HepG2 (cell line): ENCODE measurements around the gene SPATA25. TPM values are rescaled to one million over a fixed set of nuclear protein-coding genes. Genes with fewer than 3 reads are reported as not detected.

Experiments
- ATAC-seq: fragments of 200-7000 bp; cut with Tn5 transposase; 3 replicates; pipeline ENCODE4 v1.9.1; 2020; ENCODE audit warnings: mild to moderate bottlenecking, moderate library complexity
- BruUV-seq: library from RNA; stranded (reverse); fragments of 400-500 nt; replicated peaks from 2 replicates; lab custom pipeline; 2021; lab: Mats Ljungman, UMichigan
- CTCF ChIA-PET: fragments of 300-600 bp; formaldehyde crosslinking; extraction: SDS; loops from one replicate; lab custom pipeline; 2021; ENCODE audit warnings: low total read pairs, inconsistent platforms, low intra/inter-chr PET ratio; lab: Yijun Ruan, JAX
- POLR2A ChIA-PET: fragments of 350-600 bp; sonication (Branson Sonifier 250); formaldehyde crosslinking; loops from one replicate; lab custom pipeline; 2020; ENCODE audit warnings: antibody characterized with exemption, inconsistent platforms; lab: Yijun Ruan, JAX
- DNase-seq: peaks from one replicate; pipeline ENCODE4 v3.0.0-alpha.2; 2015; ENCODE audit warnings: low spot score
- FAIRE-seq: peaks from 3 replicates; lab custom pipeline; 2011; peaks lifted over from hg19 to GRCh38; lab: Jason Lieb, UNC
- H2AFZ ChIP-seq: one replicate; pipeline ENCODE4 v1.6.1; 2011; ENCODE audit warnings: low read length, inconsistent platforms
- H3K27ac ChIP-seq: fragments of 300-600 bp; 3 replicates; pipeline ENCODE4 v1.8.0; 2011; ENCODE audit warnings: mixed run types, mild to moderate bottlenecking, mixed read lengths, low read length, inconsistent platforms; ENCODE audit not compliant: insufficient read depth; ENCODE audit errors: extremely low read length
- H3K27me3 ChIP-seq, 2 experiments: fragments of 200-600 bp in 1 of 2; 2 replicates in 1 of 2; 3 replicates in 1 of 2; pipeline versions ENCODE4 v1.6.0 to v1.8.0; 2011; ENCODE audit warnings: low read length in 2 of 2, mild to moderate bottlenecking in 2 of 2, moderate library complexity in 2 of 2, inconsistent platforms in 1 of 2; ENCODE audit not compliant: insufficient read depth in 2 of 2, control insufficient read depth in 1 of 2
- H3K36me3 ChIP-seq, 2 experiments: fragments of 200-600 bp in 1 of 2; replicated peaks in 1 of 2; 2 replicates in 1 of 2; 3 replicates in 1 of 2; pipeline versions ENCODE4 v1.5.1 to v1.8.0; 2011; ENCODE audit warnings: low read length in 2 of 2, inconsistent platforms in 1 of 2; ENCODE audit not compliant: insufficient read depth in 2 of 2, control insufficient read depth in 1 of 2
- H3K4me1 ChIP-seq: 2 replicates; pipeline ENCODE4 v1.5.1; 2012; ENCODE audit warnings: low read length, inconsistent platforms; ENCODE audit not compliant: insufficient read depth
- H3K4me2 ChIP-seq: 2 replicates; pipeline ENCODE4 v1.6.0; 2011; ENCODE audit warnings: low read depth, low read length, inconsistent platforms
- H3K4me3 ChIP-seq, 3 experiments: fragments of 200-600 bp in 1 of 3; sonication (generic), shearing (Covaris generic) in 1 of 3; replicated peaks in 1 of 3; 2 replicates each; pipeline ENCODE4 v1.5.1; 2011 to 2016; ENCODE audit warnings: low read length in 3 of 3, inconsistent platforms in 2 of 3, low read depth in 2 of 3, mild to moderate bottlenecking in 2 of 3, control low read depth in 1 of 3, mixed read lengths in 1 of 3; ENCODE audit not compliant: insufficient read depth in 1 of 3
- H3K79me2 ChIP-seq: one replicate; pipeline ENCODE4 v1.6.1; 2011; ENCODE audit warnings: low read length, inconsistent platforms; ENCODE audit not compliant: insufficient read depth
- H3K9ac ChIP-seq: 2 replicates; pipeline ENCODE4 v1.6.0; 2011; ENCODE audit warnings: mild to moderate bottlenecking, low read depth, low read length, inconsistent platforms; ENCODE audit not compliant: insufficient read depth
- H3K9me3 ChIP-seq: 2 replicates; pipeline ENCODE4 v1.5.1; 2012; ENCODE audit warnings: mild to moderate bottlenecking, low read length
- H4K20me1 ChIP-seq: 2 replicates; pipeline ENCODE4 v1.6.0; 2011; ENCODE audit warnings: inconsistent platforms, mild to moderate bottlenecking, low read length, moderate library complexity; ENCODE audit not compliant: insufficient read depth
- ARHGAP35 ChIP-seq: sonication (generic); formaldehyde crosslinking; IDR thresholded peaks from 2 replicates; pipeline ENCODE4 v1.9.0; 2022; ENCODE audit warnings: mild to moderate bottlenecking, inconsistent platforms, moderate library complexity, missing genetic modification reagents, borderline replicate concordance
- DMAP1 ChIP-seq: IDR thresholded peaks from 2 replicates; pipeline ENCODE4 v1.6.1; 2016
- DNMT3B ChIP-seq: conservative IDR thresholded peaks from 2 replicates; pipeline ENCODE4 v1.6.1; 2016; ENCODE audit warnings: missing biosample characterization, control low read depth
- EEA1 ChIP-seq: sonication (generic); formaldehyde crosslinking; IDR thresholded peaks from 2 replicates; pipeline ENCODE4 v1.5.1; 2020; ENCODE audit warnings: mild to moderate bottlenecking, missing genetic modification reagents, borderline replicate concordance
- ETS1 ChIP-seq: sonication (generic); formaldehyde crosslinking; IDR thresholded peaks from 2 replicates; pipeline ENCODE4 v1.4.0; 2020; ENCODE audit warnings: missing genetic modification reagents
- ETV5 ChIP-seq: IDR thresholded peaks from 2 replicates; pipeline ENCODE4 v1.6.1; 2018; ENCODE audit warnings: missing biosample characterization, missing genetic modification reagents, inconsistent platforms, borderline replicate concordance
- FOXK2 ChIP-seq: fragments of 450-650 bp; IDR thresholded peaks from 2 replicates; pipeline ENCODE4 v1.6.1; 2016
- KDM6A ChIP-seq: IDR thresholded peaks from 2 replicates; pipeline ENCODE4 v1.6.1; 2016; ENCODE audit warnings: low read depth
- KLF6 ChIP-seq: IDR thresholded peaks from 2 replicates; pipeline ENCODE4 v1.8.0; 2016; ENCODE audit warnings: missing biosample characterization, missing genetic modification reagents
- MLX ChIP-seq: IDR thresholded peaks from 2 replicates; pipeline ENCODE4 v1.6.1; 2016
- MXD4 ChIP-seq: IDR thresholded peaks from 2 replicates; pipeline ENCODE4 v1.6.1; 2016; ENCODE audit warnings: mild to moderate bottlenecking, missing biosample characterization, missing genetic modification reagents
- NCOA2 ChIP-seq: sonication (generic); formaldehyde crosslinking; IDR thresholded peaks from 2 replicates; pipeline ENCODE4 v1.8.0; 2022; ENCODE audit warnings: inconsistent platforms
- NR3C1 ChIP-seq: sonication (generic); formaldehyde crosslinking; IDR thresholded peaks from 2 replicates; pipeline ENCODE4 v1.4.0; 2020; ENCODE audit warnings: missing genetic modification reagents
- PHB2 ChIP-seq: fragments of 450-650 bp; IDR thresholded peaks from 2 replicates; pipeline ENCODE4 v1.6.1; 2018; ENCODE audit not compliant: partially characterized antibody
- PHF5A ChIP-seq: IDR thresholded peaks from one replicate; pipeline ENCODE4 v1.6.1; 2018; ENCODE audit warnings: low read depth, missing genetic modification reagents; ENCODE audit not compliant: unreplicated experiment
- PREB ChIP-seq: sonication (generic); formaldehyde crosslinking; IDR thresholded peaks from 2 replicates; pipeline ENCODE4 v1.4.0; 2020; ENCODE audit warnings: missing genetic modification reagents
- ZNF256 ChIP-seq: sonication (generic); formaldehyde crosslinking; conservative IDR thresholded peaks from 2 replicates; pipeline ENCODE4 v1.4.0; 2020; ENCODE audit warnings: missing genetic modification reagents
- ZNF331 ChIP-seq: sonication (generic); formaldehyde crosslinking; IDR thresholded peaks from 2 replicates; pipeline ENCODE4 v1.4.0; 2020; ENCODE audit warnings: missing genetic modification reagents
- ZNF546 ChIP-seq: sonication (generic); formaldehyde crosslinking; conservative IDR thresholded peaks from 2 replicates; pipeline ENCODE4 v1.8.1; 2023; ENCODE audit warnings: mild to moderate bottlenecking, missing genetic modification reagents
- whole genome bisulfite sequencing: methylation state at CpG from one replicate; pipeline ENCODE4 v1.1.6; 2017; ENCODE audit warnings: low lambda C conversion rate; 5-methylcytosine and 5-hydroxymethylcytosine counted together
- in situ Hi-C: cut with HindIII; loops from 2 replicates; pipeline ENCODE4 v1.10.0; 2017; ENCODE audit warnings: low pct_unique_long_range_greater_than_20kb; ENCODE audit not compliant: extremely low pct_ligation_motif_present
- intact Hi-C: fragments of 100-400 bp; cut with micrococcal nuclease; formaldehyde crosslinking; loops from one replicate; pipeline ENCODE4 v1.10.0; 2022; ENCODE audit not compliant: unreplicated experiment
- polyA plus RNA-seq, 8 experiments: library from polyadenylated mRNA; depleted of rRNA in 3 of 8; stranded (reverse) in 7 of 8; unstranded in 1 of 8; fragments of >200 nt; fragmentation: Illumina TruSeq in 4 of 8; extraction: Trizol in 4 of 8; gene quantifications; 2 replicates each; pipeline versions ENCODE4 v1.2.1 to v1.2.3, GENCODE V29; 2011 to 2016; ENCODE audit warnings: low read depth in 4 of 8, missing spikeins in 1 of 8, mixed read lengths in 1 of 8; ENCODE audit not compliant: insufficient read depth in 1 of 8
- total RNA-seq, 5 experiments: library from RNA; depleted of rRNA; stranded (reverse); fragments of >200 nt; fragmentation: Illumina TruSeq; extraction: Trizol; gene quantifications; 2 replicates each; pipeline ENCODE4 v1.2.3, GENCODE V29; 2016; ENCODE audit warnings: low read depth in 1 of 5
- TF ChIP-seq, protein P1 (sequence below): sonication (generic); formaldehyde crosslinking; IDR thresholded peaks from 2 replicates; pipeline ENCODE4 v1.5.1; 2020; ENCODE audit warnings: missing genetic modification reagents, mild to moderate bottlenecking, borderline replicate concordance
- TF ChIP-seq, protein P2 (sequence below): sonication (generic); formaldehyde crosslinking; conservative IDR thresholded peaks from 2 replicates; pipeline ENCODE4 v1.4.0; 2020; ENCODE audit warnings: missing genetic modification reagents

Gene SPATA25
- total and polyA plus RNA-seq, 2 of the 13 experiments (the other 11 are each of a cell fraction or from before 2014, with no cell fraction given) = 4.8 to 7.6 TPM

GRCh38 chr20:45909336-45909808 lies 21.9 kb upstream of the SPATA25 start:
- Histone ChIP-seq H3K27ac (peak overlapping the region; percentile 72), H3K9me3 (no peaks in the 10 kb centered on the region), H2AFZ (peak overlapping the region; percentile 12), H3K4me2 (peak overlapping the region; percentile 90), H3K4me3 (peak overlapping the region; percentile 40 to 71 (median 49)), H3K4me1 (peaks cover 65% of the 10 kb centered on the region), H3K79me2 (no peaks in the 10 kb centered on the region), H3K27me3 (no peaks in the 10 kb centered on the region; a peak in 1 of 5 replicates), H3K36me3 (no peaks in the 10 kb centered on the region), H3K9ac (peak overlapping the region; percentile 64), H4K20me1 (no peaks in the 10 kb centered on the region)
- FAIRE-seq (no peak), DNase-seq (peak; percentile 71), ATAC-seq (peak; percentile 74)
- CTCF ChIA-PET = no interaction called here
- POLR2A ChIA-PET = interaction anchor here (0.7 to 8.8 kb wide), 15 partner anchors 10 to 76 kb away, joined by 3 to 164 read pairs (median 13); partner anchors contain the start of genes CTSA, NEURL2, PCIF1 and SNX21
- intact Hi-C loops (loop anchor here (2.0 kb wide), 1 partner anchor 15 kb away; no protein-coding TSS in a partner anchor), in situ Hi-C loops (no loop called here)
- WGBS = 14% methylated on average over 12 of the region's 12 CpGs
- no TSS peak for BruUV-seq
- TF ChIP-seq FOXK2 (no peak), KLF6 (0 out of 2 replicates have a peak, but pooled peaks have one; percentile 17), MLX (CRISPR knock-in tag) (peak; percentile 47; the same call in 1 of the 2 replicates), KDM6A (CRISPR knock-in tag) (peak; percentile 91; the same call in 1 of the 2 replicates), ZNF546 (CRISPR knock-in tag) (no peak), NCOA2 (CRISPR knock-in tag) (peak; percentile 66), ETS1 (CRISPR knock-in tag) (no peak), NR3C1 (no peak), ARHGAP35 (0 out of 2 replicates have a peak, but pooled peaks have one; percentile 19), PHF5A (peak; percentile 30), PREB (CRISPR knock-in tag) (no peak), DMAP1 (peak; percentile 81), ZNF256 (CRISPR knock-in tag) (no peak), EEA1 (CRISPR knock-in tag) (0 out of 2 replicates have a peak, but pooled peaks have one; percentile 81), ZNF331 (peak; percentile 53; the same call in 1 of the 2 replicates), ETV5 (CRISPR knock-in tag) (peak; percentile 91), PHB2 (no peak), DNMT3B (CRISPR knock-in tag) (no peak), MXD4 (CRISPR knock-in tag) (peak; percentile 52; the same call in 1 of the 2 replicates)
- TF ChIP-seq, protein P1, sequence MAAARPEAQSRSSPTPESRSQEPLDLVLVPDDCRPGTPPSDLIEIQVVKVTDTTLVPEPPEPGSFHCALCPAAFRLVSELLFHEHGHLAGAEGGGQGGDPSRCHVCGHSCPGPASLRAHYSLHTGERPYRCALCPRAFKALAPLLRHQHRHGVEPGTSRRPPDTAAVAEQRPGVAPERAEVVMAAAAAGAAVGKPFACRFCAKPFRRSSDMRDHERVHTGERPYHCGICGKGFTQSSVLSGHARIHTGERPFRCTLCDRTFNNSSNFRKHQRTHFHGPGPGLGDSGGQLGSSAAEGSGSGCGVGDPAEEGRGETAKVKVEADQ (CRISPR knock-in tag) = peak; percentile 44; the same call in 1 of the 2 replicates
- TF ChIP-seq, protein P2, sequence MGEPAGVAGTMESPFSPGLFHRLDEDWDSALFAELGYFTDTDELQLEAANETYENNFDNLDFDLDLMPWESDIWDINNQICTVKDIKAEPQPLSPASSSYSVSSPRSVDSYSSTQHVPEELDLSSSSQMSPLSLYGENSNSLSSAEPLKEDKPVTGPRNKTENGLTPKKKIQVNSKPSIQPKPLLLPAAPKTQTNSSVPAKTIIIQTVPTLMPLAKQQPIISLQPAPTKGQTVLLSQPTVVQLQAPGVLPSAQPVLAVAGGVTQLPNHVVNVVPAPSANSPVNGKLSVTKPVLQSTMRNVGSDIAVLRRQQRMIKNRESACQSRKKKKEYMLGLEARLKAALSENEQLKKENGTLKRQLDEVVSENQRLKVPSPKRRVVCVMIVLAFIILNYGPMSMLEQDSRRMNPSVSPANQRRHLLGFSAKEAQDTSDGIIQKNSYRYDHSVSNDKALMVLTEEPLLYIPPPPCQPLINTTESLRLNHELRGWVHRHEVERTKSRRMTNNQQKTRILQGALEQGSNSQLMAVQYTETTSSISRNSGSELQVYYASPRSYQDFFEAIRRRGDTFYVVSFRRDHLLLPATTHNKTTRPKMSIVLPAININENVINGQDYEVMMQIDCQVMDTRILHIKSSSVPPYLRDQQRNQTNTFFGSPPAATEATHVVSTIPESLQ (CRISPR knock-in tag) = 0 out of 2 replicates have a peak, but pooled peaks have one; percentile 69
